A549 treated with dexamethasone at 1 μM for 4 hours (cell line): Measurements from ENCODE around the gene MORN3. TPM values are rescaled to one million over a fixed set of nuclear protein-coding genes. Genes with fewer than 3 reads are reported as not detected.

Experiments
- total RNA-seq: library from RNA; stranded (reverse); fragments of 200-300 nt; extraction: Qiagen RNA extraction; gene quantifications from 5 replicates; pipeline ENCODE4 v1.2.3, GENCODE V29; 2022

The MORN3 gene, protein sequence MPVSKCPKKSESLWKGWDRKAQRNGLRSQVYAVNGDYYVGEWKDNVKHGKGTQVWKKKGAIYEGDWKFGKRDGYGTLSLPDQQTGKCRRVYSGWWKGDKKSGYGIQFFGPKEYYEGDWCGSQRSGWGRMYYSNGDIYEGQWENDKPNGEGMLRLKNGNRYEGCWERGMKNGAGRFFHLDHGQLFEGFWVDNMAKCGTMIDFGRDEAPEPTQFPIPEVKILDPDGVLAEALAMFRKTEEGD
- 0.25 to 0.65 TPM (median 0.33 TPM) in 5 replicates for total RNA-seq

DNA sequence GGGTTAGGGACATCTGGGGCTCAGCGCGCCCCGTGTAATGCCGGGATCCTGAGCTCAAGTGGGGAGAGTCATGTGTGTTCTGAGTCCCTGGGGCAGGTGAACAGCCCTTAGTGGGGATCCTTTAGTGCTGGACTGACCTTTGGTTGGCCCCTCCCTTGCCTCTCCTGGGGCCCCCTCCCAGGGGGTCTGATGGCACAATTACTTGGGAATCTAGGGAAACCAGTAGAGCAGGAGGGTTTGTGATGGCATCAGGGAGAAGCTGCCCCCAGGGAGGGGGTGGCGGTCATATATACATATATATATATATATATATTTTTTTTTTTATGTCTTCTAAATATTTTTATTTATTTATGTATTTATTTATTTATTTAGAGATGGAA, at the start of gene MORN3:
MORN3 (minus strand) TSS at position 134 of the 380 bp plus-strand sequence. CDS start 171 bp downstream, outside the sequence.

DNA sequence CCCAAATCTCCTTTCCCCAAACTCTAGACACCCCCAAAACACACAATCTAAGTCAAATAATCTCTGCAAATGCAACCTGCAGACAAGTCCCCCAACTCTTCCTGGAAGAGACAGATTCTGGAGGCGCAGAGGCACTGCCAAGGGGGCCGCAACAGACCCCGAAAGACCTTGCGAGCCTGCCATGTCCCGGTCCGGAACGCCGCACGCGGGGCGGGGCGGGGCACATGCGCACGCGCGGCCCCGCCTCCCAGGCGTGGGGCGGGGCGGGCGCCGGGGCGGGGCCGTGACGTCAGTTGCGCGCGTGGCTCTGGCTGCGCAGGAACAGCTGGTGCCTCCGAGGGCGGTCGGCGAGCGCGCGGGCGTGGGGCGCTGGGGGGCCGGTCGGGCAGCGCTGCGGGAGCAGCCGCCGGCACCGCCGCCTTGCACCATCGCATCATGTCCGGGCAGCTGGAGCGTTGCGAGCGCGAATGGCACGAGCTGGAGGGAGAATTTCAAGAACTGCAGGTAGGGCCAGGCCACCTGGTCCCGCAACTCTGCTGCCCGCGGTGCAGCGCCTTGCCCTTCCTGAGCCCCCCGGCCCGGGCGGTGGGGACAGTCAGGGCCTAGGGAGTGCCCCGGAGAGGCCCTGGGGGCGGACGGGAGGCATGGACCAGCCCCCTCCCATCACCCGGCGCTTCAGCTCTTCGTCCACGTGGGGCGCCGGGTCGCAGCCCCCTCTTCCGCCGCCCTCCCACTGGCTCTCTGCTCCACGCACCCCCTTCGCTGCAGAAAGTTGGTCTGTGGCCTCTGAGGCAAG, 43.2 kb upstream of the MORN3 start, which contains the start of gene TMEM120B:
TMEM120B (plus strand) TSS at position 292 of the 796 bp plus-strand sequence; CDS start at position 436, 144 bp downstream.

DNA sequence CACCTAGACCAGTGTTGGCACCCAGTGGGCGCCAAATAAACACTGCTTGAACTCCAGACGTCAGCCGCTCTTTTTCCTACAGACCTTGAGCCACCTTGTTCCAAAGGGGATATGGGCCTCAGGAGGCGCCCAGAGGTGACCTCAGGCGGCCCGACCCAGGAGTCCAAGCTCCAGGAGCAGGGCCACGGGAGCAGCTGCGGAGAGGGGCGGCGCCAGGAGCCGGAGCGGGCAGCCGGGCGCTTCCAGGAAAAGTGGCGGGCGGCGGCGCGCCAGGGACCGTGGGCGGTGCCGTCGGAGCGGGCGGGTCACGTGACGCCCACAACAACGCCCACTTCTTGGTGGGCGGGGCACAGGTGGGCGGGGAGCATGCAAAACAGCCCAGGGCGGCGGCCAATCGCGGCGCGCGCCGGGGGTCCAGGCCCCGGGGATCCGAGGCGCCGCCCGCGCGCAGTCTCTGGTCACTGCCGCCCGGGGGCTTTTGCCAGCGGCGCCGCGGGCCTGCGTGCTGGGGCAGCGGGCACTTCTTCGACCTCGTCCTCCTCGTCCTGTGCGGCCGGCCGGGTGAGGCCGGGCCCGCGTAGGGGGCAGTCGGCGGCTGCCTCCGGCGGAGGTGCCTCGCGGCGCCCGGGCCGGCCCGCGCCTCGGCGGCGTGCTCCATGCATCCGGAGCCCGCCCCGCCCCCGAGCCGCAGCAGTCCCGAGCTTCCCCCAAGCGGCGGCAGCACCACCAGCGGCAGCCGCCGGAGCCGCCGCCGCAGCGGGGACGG, 43.2 kb downstream of the MORN3 start, which contains the start of gene ORAI1:
ORAI1 (plus strand) TSS at position 444 of the 766 bp plus-strand sequence.

Other genes with a start within 250 kb of the MORN3 start
- 15.7 to 20.4 TPM (median 17.7 TPM) in 5 replicates for gene KDM2B, start 88.6 kb downstream of the MORN3 start, total RNA-seq
- 21.0 to 34.2 TPM (median 32.3 TPM) in 5 replicates for gene ORAI1, start 43.1 kb downstream of the MORN3 start, total RNA-seq
- gene TMEM120B, start 43.1 kb upstream of the MORN3 start, total RNA-seq = 11.2 to 23.3 TPM (median 19.8 TPM) in 5 replicates
- gene RHOF, start 124.0 kb upstream of the MORN3 start, total RNA-seq = 62.8 to 84.5 TPM (median 81.9 TPM) in 5 replicates
- 7.2 to 16.5 TPM (median 14.5 TPM) in 5 replicates for gene SETD1B, start 134.4 kb upstream of the MORN3 start, total RNA-seq
- 1.4 to 2.7 TPM (median 2.2 TPM) in 5 replicates for gene HPD, start 189.2 kb upstream of the MORN3 start, total RNA-seq
- gene PSMD9, start 219.1 kb upstream of the MORN3 start, total RNA-seq = 102 to 166 TPM (median 119 TPM) in 5 replicates
- 1.1 to 1.5 TPM (median 1.3 TPM) in 5 replicates for gene CFAP251, start 248.9 kb upstream of the MORN3 start, total RNA-seq